T-helper 2 cell treated with Interferon-gamma antibody and Interleukin-4, amounts not matched to agents 5 μg/mL and 100 μg/mL, for 36 hours (primary cell): Measurements from ENCODE around the gene ROPN1L.
"Not testable (repeated sequence)": the region's sequence is repeated elsewhere in the genome, so short reads cannot be mapped to it uniquely, and the experiment has no call there.

Source experiments
- DNase-seq: peaks from one replicate; pipeline ENCODE4 v3.0.0; 2021; ENCODE audit warnings: low spot score
- H3K27ac Mint-ChIP-seq: one replicate; pipeline ENCODE4 v1.8.0; 2021; ENCODE audit warnings: mild to moderate bottlenecking, mixed read lengths
- H3K27me3 Mint-ChIP-seq: one replicate; pipeline ENCODE4 v1.8.0; 2021; ENCODE audit warnings: low read depth, mixed read lengths
- H3K36me3 Mint-ChIP-seq: one replicate; pipeline ENCODE4 v1.8.0; 2021; ENCODE audit warnings: low read depth, mixed read lengths
- H3K4me1 Mint-ChIP-seq: one replicate; pipeline ENCODE4 v1.8.0; 2021; ENCODE audit warnings: low read depth, mixed read lengths
- H3K4me3 Mint-ChIP-seq: one replicate; pipeline ENCODE4 v1.8.0; 2022; ENCODE audit warnings: mild to moderate bottlenecking, moderate library complexity, mixed read lengths
- H3K9me3 Mint-ChIP-seq: one replicate; pipeline ENCODE4 v1.8.0; 2021; ENCODE audit warnings: mixed read lengths

ROPN1L gene

GRCh38 chr5:10485897-10486296 lies 44.2 kb downstream of the ROPN1L start:
- Mint-ChIP-seq H3K4me1 (peaks cover 26% of the 10 kb centered on the region), H3K9me3 (no peaks in the 10 kb centered on the region), H3K36me3 (no peaks in the 10 kb centered on the region), H3K27ac (no peak overlapping the region), H3K27me3 (no peaks in the 10 kb centered on the region), H3K4me3 (no peak overlapping the region)
- DNase-seq = no peak

GRCh38 chr5:10486511-10487344 lies 45.0 kb downstream of the ROPN1L start:
- no peak overlapping the region for H3K4me3 Mint-ChIP-seq
- H3K36me3 Mint-ChIP-seq = no peaks in the 10 kb centered on the region
- H3K27ac Mint-ChIP-seq = no peak overlapping the region
- H3K4me1 Mint-ChIP-seq = peaks cover 26% of the 10 kb centered on the region
- no peak for DNase-seq
- no peaks in the 10 kb centered on the region for H3K27me3 Mint-ChIP-seq
- no peaks in the 10 kb centered on the region for H3K9me3 Mint-ChIP-seq

DNA sequence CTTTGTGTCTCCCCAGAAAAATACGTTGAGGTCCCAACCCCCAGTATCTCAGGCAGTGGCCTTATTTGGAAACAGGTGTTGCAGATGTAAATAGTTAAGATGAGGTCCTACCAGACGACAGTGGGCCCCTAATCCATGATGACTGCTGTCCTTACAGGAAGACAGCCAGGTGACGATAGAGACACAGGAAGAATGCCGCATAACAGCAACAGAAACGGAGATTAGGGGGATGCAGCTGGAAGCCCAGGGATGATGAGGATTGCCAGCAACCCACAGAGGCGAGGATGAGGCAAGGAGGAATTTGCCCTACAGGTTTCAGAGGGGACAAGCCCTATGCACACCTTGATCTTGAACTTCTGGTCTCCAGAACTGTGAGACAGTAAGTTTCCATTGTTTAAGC lies 46.5 kb downstream of the ROPN1L start:
- Mint-ChIP-seq H3K4me3 (no peak overlapping the region), H3K9me3 (no peaks in the 10 kb centered on the region), H3K4me1 (peaks cover 26% of the 10 kb centered on the region), H3K36me3 (no peaks in the 10 kb centered on the region), H3K27me3 (no peaks in the 10 kb centered on the region), H3K27ac (no peak overlapping the region)
- no peak for DNase-seq

DNA sequence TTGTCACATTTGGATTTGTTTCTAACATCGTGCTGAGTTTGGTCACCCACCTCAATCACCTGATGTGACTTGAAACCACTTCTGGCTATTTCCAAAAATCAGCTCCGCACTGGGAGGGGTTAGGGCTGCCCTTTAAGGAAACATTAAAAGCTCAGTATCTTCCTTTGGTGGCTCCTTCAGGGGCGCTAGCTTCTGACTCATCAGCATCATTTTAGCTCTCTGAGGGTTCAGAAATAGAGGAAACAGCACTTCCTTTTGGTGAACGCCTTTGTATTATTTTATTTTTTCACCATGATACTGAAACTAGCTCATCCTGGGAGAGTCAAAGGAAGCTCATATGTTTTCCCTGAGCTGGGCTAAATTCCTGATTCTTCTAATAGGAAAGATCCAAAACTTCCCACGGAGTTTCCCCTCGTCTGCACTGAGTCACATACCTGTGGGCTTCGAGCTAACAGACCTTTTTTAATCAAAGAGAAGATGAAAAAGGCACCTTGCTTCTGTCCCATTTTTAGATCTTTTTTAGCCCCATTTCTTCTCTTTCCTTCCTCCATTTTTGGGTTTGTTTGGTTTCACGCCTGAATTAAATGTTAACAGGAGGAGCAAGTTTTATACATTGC lies 48.2 kb downstream of the ROPN1L start:
- no peaks in the 10 kb centered on the region for H3K36me3 Mint-ChIP-seq
- peak; percentile 14 for DNase-seq
- peaks cover 26% of the 10 kb centered on the region for H3K4me1 Mint-ChIP-seq
- peak overlapping the region; percentile 75 for H3K27ac Mint-ChIP-seq
- peaks cover 12% of the 10 kb centered on the region for H3K9me3 Mint-ChIP-seq
- peak overlapping the region; percentile 8 for H3K4me3 Mint-ChIP-seq
- H3K27me3 Mint-ChIP-seq = no peaks in the 10 kb centered on the region

GRCh38 chr5:10490927-10491672 lies 49.4 kb downstream of the ROPN1L start:
- peaks cover 19% of the 10 kb centered on the region for H3K9me3 Mint-ChIP-seq
- peaks cover 19% of the 10 kb centered on the region for H3K4me1 Mint-ChIP-seq
- no peak overlapping the region for H3K27ac Mint-ChIP-seq
- no peak overlapping the region for H3K4me3 Mint-ChIP-seq
- no peaks in the 10 kb centered on the region for H3K36me3 Mint-ChIP-seq
- no peak for DNase-seq
- H3K27me3 Mint-ChIP-seq = no peaks in the 10 kb centered on the region

DNA sequence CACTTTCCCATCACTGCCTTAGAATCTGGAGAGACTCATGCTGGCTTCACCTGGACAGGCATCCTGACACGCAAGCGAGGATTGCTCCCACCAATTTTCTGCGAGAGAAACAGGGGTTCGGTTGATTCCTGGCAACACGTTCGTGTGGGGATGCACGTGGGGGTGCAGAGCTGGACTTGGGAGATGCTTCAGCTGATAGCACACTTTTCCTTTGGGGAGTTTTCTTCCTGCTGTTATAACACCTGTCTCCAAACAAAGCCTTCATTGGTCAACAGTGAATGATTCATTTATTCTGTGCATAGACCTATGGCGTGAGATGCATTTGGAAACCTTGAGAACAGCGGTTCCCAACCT lies 50.0 kb downstream of the ROPN1L start:
- H3K4me1 Mint-ChIP-seq = peaks cover 19% of the 10 kb centered on the region
- no peak overlapping the region for H3K27ac Mint-ChIP-seq
- H3K36me3 Mint-ChIP-seq = no peaks in the 10 kb centered on the region
- H3K27me3 Mint-ChIP-seq = no peaks in the 10 kb centered on the region
- no peak for DNase-seq
- no peak overlapping the region for H3K4me3 Mint-ChIP-seq
- peaks cover 19% of the 10 kb centered on the region for H3K9me3 Mint-ChIP-seq

- Mint-ChIP-seq H3K4me3 (no peak overlapping the region), H3K9me3 (peaks cover 19% of the 10 kb centered on the region), H3K27me3 (no peaks in the 10 kb centered on the region), H3K36me3 (no peaks in the 10 kb centered on the region), H3K4me1 (peaks cover 13% of the 10 kb centered on the region), H3K27ac (no peak overlapping the region)
- no peak for DNase-seq
These were observed 52.2 kb downstream of the ROPN1L start for GRCh38 chr5:10493884-10494283.

- not testable (repeated sequence) for H3K27ac Mint-ChIP-seq, H3K27me3 Mint-ChIP-seq, H3K36me3 Mint-ChIP-seq, DNase-seq, H3K4me3 Mint-ChIP-seq
- Mint-ChIP-seq H3K4me1 (peaks cover 10% of the 10 kb centered on the region), H3K9me3 (peaks cover 19% of the 10 kb centered on the region)
These were observed 52.8 kb downstream of the ROPN1L start for GRCh38 chr5:10494497-10494896.

DNA sequence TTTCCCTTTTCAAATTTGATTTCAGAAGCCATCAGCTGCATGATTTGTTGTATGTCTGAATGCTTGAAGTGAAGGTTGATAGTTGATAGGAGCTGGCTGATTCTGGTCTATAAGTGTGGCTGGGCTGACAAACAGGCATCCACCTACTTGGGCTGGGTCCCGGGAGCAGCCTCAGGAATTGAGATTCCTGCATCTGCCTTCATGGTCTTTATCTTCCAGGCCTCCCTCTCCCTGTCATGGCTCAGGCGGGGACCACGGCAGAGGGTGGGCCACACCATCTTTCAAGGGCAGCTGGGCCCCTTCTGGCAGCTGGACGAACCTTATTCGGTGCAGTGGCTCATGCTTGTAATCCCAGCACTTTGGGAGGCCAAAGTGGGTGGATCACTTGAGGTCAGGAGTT lies 55.9 kb downstream of the ROPN1L start:
- H3K9me3 Mint-ChIP-seq = peaks cover 19% of the 10 kb centered on the region
- H3K4me3 Mint-ChIP-seq = no peak overlapping the region
- no peaks in the 10 kb centered on the region for H3K36me3 Mint-ChIP-seq

DNA sequence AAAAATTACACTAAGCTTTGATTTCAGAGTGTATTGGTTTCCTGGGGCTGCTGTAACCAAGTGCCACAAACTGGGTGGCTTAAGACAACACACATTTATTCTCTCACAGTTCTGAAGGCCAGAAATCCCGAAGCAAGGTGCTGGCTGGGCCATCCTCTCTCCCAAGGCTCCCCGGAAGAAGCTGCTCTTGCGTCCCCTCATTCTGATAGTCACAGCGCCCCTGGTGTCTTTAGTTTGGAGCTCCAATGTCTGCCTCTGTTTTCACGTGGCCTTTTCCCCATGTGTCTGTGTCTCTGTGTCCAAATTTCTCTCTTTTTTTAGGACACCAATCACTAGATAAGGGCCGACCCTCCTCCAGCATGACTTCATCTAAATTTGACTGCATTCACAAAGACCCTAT lies 56.7 kb downstream of the ROPN1L start:
- no peak overlapping the region for H3K27ac Mint-ChIP-seq
- no peaks in the 10 kb centered on the region for H3K27me3 Mint-ChIP-seq
- no peak for DNase-seq
- H3K4me3 Mint-ChIP-seq = no peak overlapping the region
- H3K36me3 Mint-ChIP-seq = no peaks in the 10 kb centered on the region
- no peaks in the 10 kb centered on the region for H3K4me1 Mint-ChIP-seq
- peaks cover 19% of the 10 kb centered on the region for H3K9me3 Mint-ChIP-seq

More for the DNA sequence above, 55.9 kb downstream of the ROPN1L start:
- H3K4me1 Mint-ChIP-seq = no peaks in the 10 kb centered on the region
- DNase-seq = no peak
- no peak overlapping the region for H3K27ac Mint-ChIP-seq
- H3K27me3 Mint-ChIP-seq = no peaks in the 10 kb centered on the region

DNA sequence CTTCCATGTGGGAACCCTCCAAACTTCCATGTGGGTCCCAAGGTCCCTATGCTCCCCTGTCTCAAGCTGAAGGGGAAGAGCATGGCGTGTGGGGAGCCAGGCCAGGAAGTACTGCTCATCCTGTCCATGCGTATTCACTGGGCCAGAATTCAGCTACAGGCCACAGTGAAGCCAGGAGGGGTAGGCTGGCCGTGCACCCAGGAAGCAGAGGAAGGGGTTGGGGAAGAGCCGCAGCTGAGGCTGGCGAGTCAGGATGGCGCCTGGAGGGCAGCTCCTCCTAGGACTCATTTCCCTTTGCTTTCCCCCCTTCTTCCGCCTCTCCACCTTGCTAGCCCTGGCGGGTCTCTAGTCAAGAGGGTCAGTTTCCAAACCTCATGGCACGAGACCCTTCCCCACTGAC lies 57.4 kb downstream of the ROPN1L start:
- Mint-ChIP-seq H3K36me3 (no peaks in the 10 kb centered on the region), H3K4me1 (no peaks in the 10 kb centered on the region), H3K4me3 (no peak overlapping the region), H3K27ac (no peak overlapping the region), H3K27me3 (no peaks in the 10 kb centered on the region), H3K9me3 (peaks cover 16% of the 10 kb centered on the region)
- DNase-seq = no peak

GRCh38 chr5:10499776-10500175 lies 58.1 kb downstream of the ROPN1L start:
- Mint-ChIP-seq H3K27ac (no peak overlapping the region), H3K4me3 (no peak overlapping the region), H3K36me3 (no peaks in the 10 kb centered on the region), H3K4me1 (no peaks in the 10 kb centered on the region), H3K9me3 (peaks cover 9% of the 10 kb centered on the region), H3K27me3 (no peaks in the 10 kb centered on the region)
- DNase-seq = no peak

- DNase-seq = no peak
- Mint-ChIP-seq H3K36me3 (no peaks in the 10 kb centered on the region), H3K4me3 (no peak overlapping the region), H3K4me1 (no peaks in the 10 kb centered on the region), H3K27ac (no peak overlapping the region), H3K9me3 (peaks cover 4% of the 10 kb centered on the region), H3K27me3 (no peaks in the 10 kb centered on the region)
These were observed 59.0 kb downstream of the ROPN1L start for GRCh38 chr5:10500669-10501068.

GRCh38 chr5:10501554-10502075 lies 59.9 kb downstream of the ROPN1L start:
- Mint-ChIP-seq H3K9me3 (no peaks in the 10 kb centered on the region), H3K27ac (no peak overlapping the region), H3K4me3 (no peak overlapping the region), H3K4me1 (no peaks in the 10 kb centered on the region), H3K27me3 (no peaks in the 10 kb centered on the region), H3K36me3 (no peaks in the 10 kb centered on the region)
- no peak for DNase-seq
